ENCODE data around the gene SFRP2. TPM values are rescaled to one million over a fixed set of nuclear protein-coding genes. Genes with fewer than 3 reads are reported as not detected.

The SFRP2 gene
- total RNA-seq, 1 experiment from 2014 or later: not detected

GRCh38 chr4:153747406-153747955, 41.4 kb downstream of the SFRP2 start:
- no peak overlapping the region for H3K4me2 ChIP-seq
- no peak overlapping the region for H3K4me3 ChIP-seq
- H3K27ac ChIP-seq: no peak overlapping the region
- no peaks in the 10 kb centered on the region for H3K4me1 ChIP-seq (replicated peaks; ENCODE audit: insufficient read depth)
- DNase-seq: no peak
- no peaks in the 10 kb centered on the region for H3K27me3 ChIP-seq (ENCODE audit: insufficient read depth, low read depth)
- H4K20me1 ChIP-seq (ENCODE audit: insufficient read depth): no peaks in the 10 kb centered on the region
- no peak for TF ChIP-seq EZH2 (IDR thresholded peaks at IDR 0.05; ENCODE audit: low read depth)
- TF ChIP-seq, protein P1, sequence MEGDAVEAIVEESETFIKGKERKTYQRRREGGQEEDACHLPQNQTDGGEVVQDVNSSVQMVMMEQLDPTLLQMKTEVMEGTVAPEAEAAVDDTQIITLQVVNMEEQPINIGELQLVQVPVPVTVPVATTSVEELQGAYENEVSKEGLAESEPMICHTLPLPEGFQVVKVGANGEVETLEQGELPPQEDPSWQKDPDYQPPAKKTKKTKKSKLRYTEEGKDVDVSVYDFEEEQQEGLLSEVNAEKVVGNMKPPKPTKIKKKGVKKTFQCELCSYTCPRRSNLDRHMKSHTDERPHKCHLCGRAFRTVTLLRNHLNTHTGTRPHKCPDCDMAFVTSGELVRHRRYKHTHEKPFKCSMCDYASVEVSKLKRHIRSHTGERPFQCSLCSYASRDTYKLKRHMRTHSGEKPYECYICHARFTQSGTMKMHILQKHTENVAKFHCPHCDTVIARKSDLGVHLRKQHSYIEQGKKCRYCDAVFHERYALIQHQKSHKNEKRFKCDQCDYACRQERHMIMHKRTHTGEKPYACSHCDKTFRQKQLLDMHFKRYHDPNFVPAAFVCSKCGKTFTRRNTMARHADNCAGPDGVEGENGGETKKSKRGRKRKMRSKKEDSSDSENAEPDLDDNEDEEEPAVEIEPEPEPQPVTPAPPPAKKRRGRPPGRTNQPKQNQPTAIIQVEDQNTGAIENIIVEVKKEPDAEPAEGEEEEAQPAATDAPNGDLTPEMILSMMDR (conservative IDR thresholded peaks at IDR 0.05): no peak
- intact Hi-C loops (cut with micrococcal nuclease; ENCODE audit: unreplicated experiment): no loop called here
- no peak overlapping the region for H2AFZ ChIP-seq
- ChIA-PET CTCF (no interaction called here), POLR2A (ENCODE audit: unreplicated experiment) (no interaction called here)
- H3K9me3 ChIP-seq (ENCODE audit: insufficient read depth, low read depth): no peaks in the 10 kb centered on the region
- H3K36me3 ChIP-seq (ENCODE audit: low read depth): no peaks in the 10 kb centered on the region
- no peaks in the 10 kb centered on the region for H3K9me2 ChIP-seq (ENCODE audit: insufficient read depth)
- BruUV-seq (replicated peaks): no TSS peak
- no peaks in the 10 kb centered on the region for H3K79me2 ChIP-seq (ENCODE audit: low read depth)
- H3F3A ChIP-seq (ENCODE audit: insufficient read depth, low read depth): no peaks in the 10 kb centered on the region

DNA sequence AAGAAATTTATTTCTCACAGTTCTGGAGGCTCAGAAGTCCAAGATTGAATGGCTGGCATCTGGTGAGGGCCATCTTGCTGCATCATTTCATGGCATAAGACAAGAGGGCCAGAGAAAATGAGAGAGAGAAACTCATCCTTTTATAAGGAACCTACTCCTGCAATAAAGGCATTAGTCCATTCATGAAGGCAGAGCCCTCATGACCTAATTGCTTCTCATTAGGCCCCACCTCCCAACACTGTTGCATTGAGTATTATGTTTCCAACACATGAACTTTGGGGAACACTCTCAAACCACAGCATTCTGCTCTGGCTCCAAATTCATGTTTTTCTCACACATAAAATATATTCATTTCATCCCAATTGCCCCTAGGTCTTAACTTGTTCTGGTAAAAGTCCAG, 43.2 kb downstream of the SFRP2 start:
- Histone ChIP-seq H3K27ac (no peak overlapping the region), H3K4me1 (replicated peaks; ENCODE audit: insufficient read depth) (no peaks in the 10 kb centered on the region), H3K27me3 (ENCODE audit: insufficient read depth, low read depth) (no peaks in the 10 kb centered on the region), H3K9me3 (ENCODE audit: insufficient read depth, low read depth) (no peaks in the 10 kb centered on the region), H4K20me1 (ENCODE audit: insufficient read depth) (no peaks in the 10 kb centered on the region), H3K4me3 (no peak overlapping the region), H3K79me2 (ENCODE audit: low read depth) (no peaks in the 10 kb centered on the region), H3K9me2 (ENCODE audit: insufficient read depth) (no peaks in the 10 kb centered on the region), H2AFZ (no peak overlapping the region), H3K4me2 (no peak overlapping the region), H3K36me3 (ENCODE audit: low read depth) (no peaks in the 10 kb centered on the region), H3F3A (ENCODE audit: insufficient read depth, low read depth) (no peaks in the 10 kb centered on the region)
- DNase-seq: no peak
- no TSS peak for BruUV-seq (replicated peaks)
- intact Hi-C loops (cut with micrococcal nuclease; ENCODE audit: unreplicated experiment): no loop called here
- no peak for TF ChIP-seq EZH2 (IDR thresholded peaks at IDR 0.05; ENCODE audit: low read depth)
- TF ChIP-seq, protein P1 (conservative IDR thresholded peaks at IDR 0.05): no peak
- POLR2A ChIA-PET (ENCODE audit: unreplicated experiment): no interaction called here
- CTCF ChIA-PET: interaction anchor here (0.7 kb wide), 1 partner anchor 64 kb away, joined by 4 read pairs; no protein-coding TSS in a partner anchor

DNA sequence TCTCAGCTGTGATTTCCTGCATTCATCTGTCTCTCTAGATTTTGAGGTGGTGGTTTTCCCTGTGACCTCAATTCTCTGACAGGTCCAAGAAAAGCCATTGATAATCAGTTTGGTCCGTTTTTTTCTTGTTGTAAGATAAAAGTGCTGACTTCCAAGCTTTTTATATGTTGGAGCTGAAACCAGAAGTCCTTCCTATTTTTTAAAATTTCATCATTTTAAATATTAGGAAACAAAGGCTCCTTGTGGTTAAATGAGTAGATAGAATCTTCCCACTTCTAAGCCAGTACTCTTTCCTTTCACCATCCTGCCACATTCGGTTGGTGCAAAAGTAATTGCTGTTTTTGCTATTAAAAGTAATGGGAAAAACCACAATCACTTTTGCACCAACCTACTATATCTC, 47.3 kb downstream of the SFRP2 start:
- TF ChIP-seq EZH2 (IDR thresholded peaks at IDR 0.05; ENCODE audit: low read depth): no peak
- TF ChIP-seq, protein P1 (conservative IDR thresholded peaks at IDR 0.05): no peak
- no peaks in the 10 kb centered on the region for H3K36me3 ChIP-seq (ENCODE audit: low read depth)
- H4K20me1 ChIP-seq (ENCODE audit: insufficient read depth): no peaks in the 10 kb centered on the region
- H3K27me3 ChIP-seq (ENCODE audit: insufficient read depth, low read depth): no peaks in the 10 kb centered on the region
- BruUV-seq (replicated peaks): no TSS peak
- no peaks in the 10 kb centered on the region for H3K9me2 ChIP-seq (ENCODE audit: insufficient read depth)
- H3K27ac ChIP-seq: no peak overlapping the region
- H3K79me2 ChIP-seq (ENCODE audit: low read depth): no peaks in the 10 kb centered on the region
- no peak for DNase-seq
- no peaks in the 10 kb centered on the region for H3K4me1 ChIP-seq (replicated peaks; ENCODE audit: insufficient read depth)
- no peak overlapping the region for H3K4me2 ChIP-seq
- CTCF ChIA-PET: no interaction called here
- POLR2A ChIA-PET (ENCODE audit: unreplicated experiment): no interaction called here
- no peak overlapping the region for H3K4me3 ChIP-seq
- no peaks in the 10 kb centered on the region for H3K9me3 ChIP-seq (ENCODE audit: insufficient read depth, low read depth)
- intact Hi-C loops (cut with micrococcal nuclease; ENCODE audit: unreplicated experiment): no loop called here
- no peaks in the 10 kb centered on the region for H3F3A ChIP-seq (ENCODE audit: insufficient read depth, low read depth)
- H2AFZ ChIP-seq: no peak overlapping the region
